ENCODE data around the gene OBSCN.
A peak's percentile ranks its signal among the peaks of the same experiment; 100 is the strongest.
"Not testable (repeated sequence)": the region's sequence is repeated elsewhere in the genome, so short reads cannot be mapped to it uniquely, and the experiment has no call there.

The OBSCN gene

GRCh38 chr1:228166170-228166936 lies 41.5 kb upstream of the OBSCN start:
- DNase-seq (ENCODE audit: low spot score in 2 of 2), result no peak
- in situ Hi-C loops (cut with MboI; ENCODE audit: low sequenced_read_pairs), result no loop called here
- Histone ChIP-seq H3K4me1 (peaks cover 10% of the 10 kb centered on the region), H3K9me3 (no peaks in the 10 kb centered on the region), H3K27me3 (ENCODE audit: low read depth) (no peaks in the 10 kb centered on the region), H3K4me3 (peak overlapping the region; percentile 47), H3K36me3 (replicated peaks) (no peaks in the 10 kb centered on the region)

GRCh38 chr1:228168563-228169270 lies 39.1 kb upstream of the OBSCN start:
- H3K9me3 ChIP-seq, result no peaks in the 10 kb centered on the region
- no peak for DNase-seq (ENCODE audit: low spot score in 2 of 2)
- H3K36me3 ChIP-seq (replicated peaks), result no peaks in the 10 kb centered on the region
- in situ Hi-C loops (cut with MboI; ENCODE audit: low sequenced_read_pairs), result no loop called here
- no peak overlapping the region for H3K4me3 ChIP-seq
- H3K27me3 ChIP-seq (ENCODE audit: low read depth), result no peaks in the 10 kb centered on the region
- peaks cover 10% of the 10 kb centered on the region for H3K4me1 ChIP-seq

GRCh38 chr1:228169345-228169744 lies 38.5 kb upstream of the OBSCN start:
- Histone ChIP-seq H3K36me3 (replicated peaks) (no peaks in the 10 kb centered on the region), H3K4me3 (no peak overlapping the region), H3K27me3 (ENCODE audit: low read depth) (no peaks in the 10 kb centered on the region), H3K9me3 (no peaks in the 10 kb centered on the region), H3K4me1 (peaks cover 10% of the 10 kb centered on the region)
- no peak for DNase-seq (ENCODE audit: low spot score in 2 of 2)
- in situ Hi-C loops (cut with MboI; ENCODE audit: low sequenced_read_pairs), result no loop called here

GRCh38 chr1:228170666-228171065 lies 37.2 kb upstream of the OBSCN start:
- no peak for DNase-seq (ENCODE audit: low spot score in 2 of 2)
- Histone ChIP-seq H3K27me3 (ENCODE audit: low read depth) (no peaks in the 10 kb centered on the region), H3K36me3 (replicated peaks) (no peaks in the 10 kb centered on the region), H3K9me3 (no peaks in the 10 kb centered on the region), H3K4me3 (no peak overlapping the region), H3K4me1 (peaks cover 3% of the 10 kb centered on the region; the same call in 1 of the 2 replicates)
- in situ Hi-C loops (cut with MboI; ENCODE audit: low sequenced_read_pairs), result no loop called here

GRCh38 chr1:228171221-228171891 lies 36.5 kb upstream of the OBSCN start:
- Histone ChIP-seq H3K4me3 (no peak overlapping the region), H3K36me3 (replicated peaks) (no peaks in the 10 kb centered on the region), H3K27me3 (ENCODE audit: low read depth) (no peaks in the 10 kb centered on the region), H3K9me3 (no peaks in the 10 kb centered on the region), H3K4me1 (peaks cover 1% of the 10 kb centered on the region; the same call in 1 of the 2 replicates)
- DNase-seq (ENCODE audit: low spot score in 2 of 2), result no peak
- in situ Hi-C loops (cut with MboI; ENCODE audit: low sequenced_read_pairs), result no loop called here

GRCh38 chr1:228172591-228173527 lies 35.0 kb upstream of the OBSCN start:
- H3K9me3 ChIP-seq, result no peaks in the 10 kb centered on the region
- in situ Hi-C loops (cut with MboI; ENCODE audit: low sequenced_read_pairs), result no loop called here
- no peaks in the 10 kb centered on the region for H3K27me3 ChIP-seq (ENCODE audit: low read depth)
- H3K4me3 ChIP-seq, result no peak overlapping the region
- H3K4me1 ChIP-seq, result no peaks in the 10 kb centered on the region
- no peaks in the 10 kb centered on the region for H3K36me3 ChIP-seq (replicated peaks)
- no peak for DNase-seq (ENCODE audit: low spot score in 2 of 2)

GRCh38 chr1:228173528-228174481 lies 34.0 kb upstream of the OBSCN start:
- H3K9me3 ChIP-seq; H3K4me3 ChIP-seq; in situ Hi-C loops (cut with MboI; ENCODE audit: low sequenced_read_pairs); DNase-seq (ENCODE audit: low spot score in 2 of 2); H3K36me3 ChIP-seq (replicated peaks); H3K4me1 ChIP-seq; H3K27me3 ChIP-seq (ENCODE audit: low read depth): not testable (repeated sequence)

GRCh38 chr1:228174482-228175315 lies 33.1 kb upstream of the OBSCN start:
- no peaks in the 10 kb centered on the region for H3K4me1 ChIP-seq
- H3K36me3 ChIP-seq (replicated peaks), result no peaks in the 10 kb centered on the region
- H3K4me3 ChIP-seq, result no peak overlapping the region
- peak in 1 of 2 experiments; percentile 44 for DNase-seq (ENCODE audit: low spot score in 2 of 2)
- in situ Hi-C loops (cut with MboI; ENCODE audit: low sequenced_read_pairs), result no loop called here
- no peaks in the 10 kb centered on the region for H3K9me3 ChIP-seq
- H3K27me3 ChIP-seq (ENCODE audit: low read depth), result no peaks in the 10 kb centered on the region

GRCh38 chr1:228175316-228176023 lies 32.4 kb upstream of the OBSCN start:
- in situ Hi-C loops (cut with MboI; ENCODE audit: low sequenced_read_pairs), result no loop called here
- no peaks in the 10 kb centered on the region for H3K9me3 ChIP-seq
- H3K4me1 ChIP-seq, result no peaks in the 10 kb centered on the region
- H3K4me3 ChIP-seq, result no peak overlapping the region
- no peaks in the 10 kb centered on the region for H3K36me3 ChIP-seq (replicated peaks)
- no peaks in the 10 kb centered on the region for H3K27me3 ChIP-seq (ENCODE audit: low read depth)
- DNase-seq (ENCODE audit: low spot score in 2 of 2), result no peak

- no peaks in the 10 kb centered on the region for H3K36me3 ChIP-seq (replicated peaks)
- no peak overlapping the region for H3K4me3 ChIP-seq
- H3K27me3 ChIP-seq (ENCODE audit: low read depth), result no peaks in the 10 kb centered on the region
- H3K9me3 ChIP-seq, result no peaks in the 10 kb centered on the region
- no peak for DNase-seq (ENCODE audit: low spot score in 2 of 2)
- no peaks in the 10 kb centered on the region for H3K4me1 ChIP-seq
- in situ Hi-C loops (cut with MboI; ENCODE audit: low sequenced_read_pairs), result no loop called here
Measured at GRCh38 chr1:228176024-228176395, 31.8 kb upstream of the OBSCN start.

- Histone ChIP-seq H3K4me3 (no peak overlapping the region), H3K27me3 (ENCODE audit: low read depth) (no peaks in the 10 kb centered on the region), H3K36me3 (replicated peaks) (no peaks in the 10 kb centered on the region), H3K4me1 (no peaks in the 10 kb centered on the region), H3K9me3 (no peaks in the 10 kb centered on the region)
- in situ Hi-C loops (cut with MboI; ENCODE audit: low sequenced_read_pairs), result no loop called here
- no peak for DNase-seq (ENCODE audit: low spot score in 2 of 2)
Measured at GRCh38 chr1:228176461-228177182, 31.2 kb upstream of the OBSCN start.
